Fibroblast of skin of left biceps (primary cell): ENCODE data around the gene SCMH1.
A peak's percentile ranks its signal among the peaks of the same experiment; 100 is the strongest.

Experiments
- DNase-seq, 2 experiments: peaks; one replicate each; pipeline ENCODE4 v3.0.0-alpha.2; 2013; ENCODE audit warnings: low read depth in 2 of 2

The SCMH1 gene

GRCh38 chr1:41098730-41099460, 143.2 kb downstream of the SCMH1 start:
- no peak for DNase-seq

DNA sequence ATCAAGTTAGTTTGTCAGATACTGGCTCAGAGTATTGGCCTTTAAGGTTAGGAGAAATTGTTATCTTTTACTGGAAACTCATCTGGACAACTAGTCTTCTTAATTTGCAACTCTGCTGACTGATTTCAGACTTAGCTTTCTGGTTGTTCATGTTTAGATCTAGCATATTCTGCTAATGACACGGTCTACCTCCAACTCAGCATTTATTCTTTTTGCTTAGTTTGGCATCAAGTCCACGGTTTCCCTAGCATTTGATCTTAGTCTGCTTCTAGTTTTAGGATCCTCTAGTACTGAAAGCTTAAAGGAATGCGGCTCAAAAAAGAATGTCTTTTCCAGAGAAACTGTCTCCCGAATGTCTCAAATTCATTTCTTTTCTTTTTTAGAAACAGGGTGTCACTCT, 145.0 kb downstream of the SCMH1 start:
- DNase-seq = no peak

DNA sequence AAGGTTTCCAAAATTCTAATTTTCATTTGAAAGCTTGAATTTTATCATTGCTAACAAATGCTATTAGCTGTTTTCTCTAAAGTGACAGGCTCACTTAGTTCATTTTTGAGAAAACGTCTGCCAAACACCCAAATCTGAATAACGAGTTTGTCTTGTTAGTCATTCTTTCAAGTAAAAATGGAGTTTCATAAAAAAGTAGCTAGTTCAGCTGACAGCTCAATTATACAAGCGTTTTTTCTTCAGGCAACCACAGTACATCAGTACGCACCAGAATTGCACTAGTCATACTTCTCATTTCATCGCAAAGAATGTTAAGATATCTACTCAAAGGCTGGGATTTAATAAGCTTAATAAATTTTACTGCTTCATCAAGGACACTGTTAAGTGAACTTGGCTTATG, 148.3 kb downstream of the SCMH1 start:
- DNase-seq = no peak

- DNase-seq = no peak
Measured at GRCh38 chr1:41086921-41087320, 155.2 kb downstream of the SCMH1 start.

DNA sequence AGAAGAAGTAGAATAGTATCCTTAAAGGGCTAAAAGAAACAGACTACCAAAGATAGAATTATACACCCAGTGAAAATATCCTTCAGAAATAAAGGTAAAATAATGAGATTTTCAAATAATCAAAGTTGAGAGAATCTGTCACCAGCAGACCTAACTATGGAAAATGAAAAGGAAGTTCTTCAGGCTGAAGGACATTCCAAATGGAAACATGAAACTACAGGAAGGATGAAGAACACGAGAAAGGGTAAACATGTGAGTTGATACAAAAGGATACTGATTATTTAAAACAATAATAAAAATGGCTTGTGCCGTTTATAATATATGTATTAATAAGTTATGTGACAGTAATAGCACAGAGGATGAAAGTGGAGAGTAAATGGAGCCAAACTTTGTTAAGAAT, 163.5 kb downstream of the SCMH1 start:
- no peak for DNase-seq

DNA sequence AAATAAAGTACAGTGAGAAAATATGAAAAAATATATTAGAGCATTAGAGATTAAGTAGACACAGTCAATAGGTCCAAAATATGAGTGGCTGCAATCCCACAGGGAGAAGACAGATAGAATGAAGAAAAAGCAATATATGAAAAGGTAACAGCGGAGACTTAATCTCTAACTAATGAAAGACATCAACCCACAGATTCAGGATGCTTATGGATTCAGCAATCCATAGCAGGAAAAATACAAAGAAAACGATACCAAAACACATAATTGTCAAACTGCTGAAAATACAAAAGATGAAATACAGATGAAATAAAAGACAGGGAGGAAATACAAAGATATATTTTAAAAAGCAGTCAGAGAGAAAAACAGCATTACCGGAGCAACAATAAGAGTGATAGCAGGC, 163.9 kb downstream of the SCMH1 start:
- DNase-seq = no peak

GRCh38 chr1:41073971-41074370, 168.1 kb downstream of the SCMH1 start:
- peak; percentile 24 to 36 for DNase-seq

DNA sequence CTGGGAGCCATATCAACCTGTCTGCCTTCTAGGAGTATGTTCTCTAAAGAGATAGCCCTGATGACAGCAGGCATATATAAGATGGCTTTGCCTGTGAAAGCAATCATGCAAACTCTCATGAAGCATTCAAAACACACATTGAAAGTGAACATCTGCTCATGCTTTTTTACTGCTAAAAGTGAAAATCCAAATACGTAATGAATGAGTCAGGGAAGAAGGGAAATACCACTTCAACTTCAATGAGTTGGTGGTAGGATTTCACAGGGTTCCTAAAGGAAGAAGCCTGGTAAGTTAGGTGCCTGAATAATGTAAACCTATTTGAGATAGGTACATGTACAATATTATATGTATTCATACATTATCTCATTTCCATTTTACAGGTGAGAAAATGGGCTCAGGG, 170.1 kb downstream of the SCMH1 start:
- peak; percentile 4 to 6 for DNase-seq

- DNase-seq = no peak
Measured at GRCh38 chr1:41056907-41057306, 185.2 kb downstream of the SCMH1 start.

DNA sequence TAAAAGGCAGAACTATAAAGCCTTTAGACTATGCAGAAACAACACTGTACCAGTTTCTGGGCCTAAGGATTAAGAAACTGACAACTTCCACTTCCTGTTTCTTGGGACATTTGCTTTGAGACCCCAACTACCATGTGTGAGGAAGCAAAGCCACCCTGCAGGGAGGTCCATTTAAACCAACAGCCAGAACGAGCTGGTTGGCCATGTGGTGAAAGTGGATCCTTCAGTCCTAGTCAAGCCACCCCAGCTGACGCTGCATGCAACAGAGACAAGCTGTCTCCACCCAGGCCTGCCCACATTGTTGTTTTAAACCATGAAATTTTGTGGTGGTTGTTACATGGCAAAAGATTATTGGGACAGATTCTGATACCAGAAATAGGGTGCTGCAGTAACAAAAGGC, 188.8 kb downstream of the SCMH1 start:
- no peak for DNase-seq

- DNase-seq = no peak
Measured at GRCh38 chr1:41051022-41051421, 191.1 kb downstream of the SCMH1 start.

GRCh38 chr1:41048540-41048939, 193.6 kb downstream of the SCMH1 start:
- DNase-seq = no peak

DNA sequence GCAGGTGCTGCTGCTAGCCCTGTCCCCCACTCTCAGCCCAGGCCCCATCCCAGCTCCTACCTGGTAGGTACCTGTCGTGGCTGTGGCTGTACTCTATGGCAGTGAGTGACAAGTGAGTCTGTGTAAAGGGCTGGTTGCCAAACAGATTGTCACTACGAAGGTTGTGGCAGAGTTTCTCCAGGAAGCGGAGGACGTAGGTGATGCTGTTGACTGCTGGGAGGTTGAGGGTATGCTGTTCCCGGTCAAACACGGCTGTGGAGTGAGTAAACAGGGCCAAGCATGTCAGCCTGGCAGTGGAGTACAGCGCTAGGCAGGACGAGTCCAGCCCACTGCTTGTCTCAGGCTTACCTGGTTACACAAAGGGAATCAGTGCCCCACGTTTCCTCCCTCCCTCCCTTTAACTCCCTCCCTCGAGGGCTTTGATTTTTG, 195.7 kb downstream of the SCMH1 start:
- DNase-seq = no peak

DNA sequence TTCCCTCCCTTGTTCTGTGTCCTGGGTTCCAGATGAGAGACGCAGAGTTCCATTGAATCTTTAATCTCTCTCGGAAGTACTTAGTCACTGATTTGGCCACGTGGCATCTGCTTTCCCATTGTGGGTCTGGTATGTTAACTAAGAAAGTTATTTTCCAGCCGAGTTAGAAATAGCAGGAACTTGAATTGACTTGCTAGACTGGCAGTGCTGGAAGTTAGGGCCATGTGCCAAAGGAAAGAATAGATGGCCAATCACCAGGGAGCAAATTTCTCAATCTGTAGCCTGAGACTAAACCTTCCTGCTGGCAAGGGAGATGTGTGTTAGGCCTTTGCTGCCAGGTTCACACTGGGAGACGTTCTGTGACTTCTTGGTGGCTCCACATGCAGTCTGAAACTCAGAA, 196.4 kb downstream of the SCMH1 start:
- DNase-seq = peak; percentile 8 to 9

DNA sequence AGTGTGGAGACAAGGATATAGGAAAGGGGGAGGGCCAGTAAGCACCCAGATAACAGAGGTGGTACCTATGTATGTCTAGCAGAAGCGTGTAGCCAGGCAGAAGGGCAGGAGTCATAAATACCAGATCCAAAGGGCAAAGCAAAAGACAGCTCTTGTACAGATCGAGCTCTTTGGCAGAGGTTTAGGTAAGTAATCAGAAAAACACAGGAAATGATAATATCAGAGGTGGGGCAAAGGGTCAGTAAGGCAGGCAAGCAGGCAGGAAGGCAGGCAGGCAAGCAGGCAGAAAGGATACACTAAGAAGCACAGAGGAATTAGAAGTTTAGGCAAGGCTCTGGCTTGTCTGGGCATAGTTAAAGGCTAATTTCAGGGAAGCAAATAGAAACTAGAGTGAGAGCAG, 197.9 kb downstream of the SCMH1 start:
- no peak for DNase-seq

GRCh38 chr1:41041614-41042270, 200.4 kb downstream of the SCMH1 start:
- no peak for DNase-seq

DNA sequence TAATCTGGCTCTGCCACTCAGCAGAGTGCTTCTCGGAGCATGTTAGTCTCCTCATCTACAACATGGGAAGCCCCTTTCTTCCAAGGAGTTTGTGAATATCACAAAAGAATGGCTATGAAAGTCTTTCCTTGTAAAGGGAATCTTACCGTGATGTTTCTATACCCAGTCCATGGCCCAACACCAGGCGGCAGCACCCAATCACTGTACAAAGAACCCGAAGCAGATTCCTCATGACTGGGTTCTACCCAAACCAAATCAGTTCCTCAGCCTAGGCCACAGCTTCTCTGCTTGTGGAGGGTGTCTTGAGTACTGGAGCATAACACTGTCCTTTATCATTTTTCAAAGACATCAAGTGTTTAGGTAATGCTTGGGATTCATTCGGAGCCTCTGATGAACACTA, 204.0 kb downstream of the SCMH1 start:
- no peak for DNase-seq

DNA sequence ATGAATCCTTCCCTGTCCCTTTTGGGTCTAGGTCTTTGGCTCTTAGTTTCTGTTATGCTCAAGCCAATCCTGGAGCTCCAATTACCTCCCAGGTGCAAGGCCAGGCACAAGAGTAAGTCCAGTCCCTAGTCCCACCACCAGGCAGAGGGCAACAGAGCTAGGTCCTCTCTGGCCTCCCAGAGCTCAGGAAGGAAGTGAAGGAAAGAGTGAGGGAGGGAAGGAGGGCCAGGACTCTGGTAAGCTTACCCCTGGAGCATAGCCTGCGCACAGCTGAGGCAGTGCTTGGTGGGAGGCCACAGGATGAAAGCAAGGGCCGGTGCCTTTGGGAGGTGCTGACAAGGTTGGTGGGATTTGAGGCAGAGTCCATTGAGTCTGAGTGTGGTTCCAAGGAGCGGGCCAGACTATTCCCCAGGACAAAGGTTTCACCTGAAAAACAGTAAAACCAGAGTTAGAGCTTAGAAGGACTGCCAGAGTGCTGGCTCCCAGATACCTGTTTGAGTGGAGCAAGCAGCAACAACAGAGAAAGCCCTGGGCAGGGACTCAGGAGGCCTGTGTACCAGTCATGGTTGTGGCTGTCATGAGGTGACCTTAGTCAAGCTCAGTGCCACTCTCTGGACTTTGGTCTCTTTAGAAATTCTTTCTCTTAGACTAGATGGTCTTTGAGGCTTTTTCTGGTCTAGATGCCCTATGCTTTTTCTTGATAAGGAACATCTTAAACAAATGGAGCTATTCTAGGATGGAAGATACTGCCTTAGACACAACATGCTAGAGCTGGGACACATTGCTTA, 204.8 kb downstream of the SCMH1 start:
- DNase-seq = no peak

DNA sequence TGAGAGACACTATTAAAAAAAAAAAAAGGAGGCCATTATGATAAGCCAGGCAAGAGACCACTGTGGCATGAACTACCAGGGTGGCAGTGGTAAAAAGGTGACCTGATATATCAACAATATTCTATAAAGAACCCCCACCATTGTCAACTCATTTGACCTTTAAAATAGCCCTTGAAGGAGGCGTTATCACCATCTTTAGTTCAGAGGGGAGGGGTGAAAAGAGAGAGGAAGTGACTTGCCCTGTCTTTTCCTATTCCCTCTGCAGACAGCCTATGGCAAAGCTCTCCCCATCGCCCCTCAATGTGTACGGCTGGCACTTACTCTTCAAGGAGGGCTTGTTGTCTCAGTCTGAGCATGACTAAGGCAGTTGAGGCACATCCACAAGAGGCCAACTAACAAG, 208.8 kb downstream of the SCMH1 start:
- no peak for DNase-seq

- no peak for DNase-seq
Measured at GRCh38 chr1:41032147-41032546, 210.0 kb downstream of the SCMH1 start.

DNA sequence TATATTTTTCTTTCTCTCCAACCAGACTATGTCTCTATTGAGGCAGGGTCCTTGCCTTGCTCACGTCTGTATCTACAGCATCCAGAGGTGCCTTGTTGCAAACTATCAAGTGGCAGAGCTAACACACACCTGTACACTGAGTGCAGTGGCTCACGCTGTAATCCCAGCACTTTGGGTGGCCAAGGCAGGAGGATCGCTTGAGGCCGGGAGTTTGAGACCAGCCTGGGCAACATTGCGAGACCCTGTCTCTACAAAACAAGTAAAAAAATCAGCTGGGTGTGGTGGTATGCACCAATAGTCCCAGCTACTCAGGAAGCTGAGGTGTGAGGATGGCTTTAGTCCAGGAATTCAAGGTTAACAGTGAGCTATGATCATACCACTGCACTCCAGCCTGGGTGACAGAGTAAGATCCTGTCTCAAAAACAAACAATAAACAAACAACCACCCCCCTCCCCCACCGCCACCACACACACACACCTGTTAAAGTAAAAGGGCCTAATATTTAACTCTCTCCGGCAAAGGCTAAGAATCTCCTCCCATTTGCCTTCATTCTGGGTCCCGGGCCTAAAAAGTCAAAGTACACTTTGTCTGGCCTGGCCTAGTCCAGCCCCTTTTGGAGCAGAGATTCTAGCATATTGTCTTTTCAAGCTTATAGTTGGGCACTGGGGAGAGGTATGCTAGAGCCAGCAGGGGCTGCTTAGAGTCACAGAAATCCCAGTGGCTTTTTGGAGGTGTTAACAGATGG, 211.1 kb downstream of the SCMH1 start:
- no peak for DNase-seq

DNA sequence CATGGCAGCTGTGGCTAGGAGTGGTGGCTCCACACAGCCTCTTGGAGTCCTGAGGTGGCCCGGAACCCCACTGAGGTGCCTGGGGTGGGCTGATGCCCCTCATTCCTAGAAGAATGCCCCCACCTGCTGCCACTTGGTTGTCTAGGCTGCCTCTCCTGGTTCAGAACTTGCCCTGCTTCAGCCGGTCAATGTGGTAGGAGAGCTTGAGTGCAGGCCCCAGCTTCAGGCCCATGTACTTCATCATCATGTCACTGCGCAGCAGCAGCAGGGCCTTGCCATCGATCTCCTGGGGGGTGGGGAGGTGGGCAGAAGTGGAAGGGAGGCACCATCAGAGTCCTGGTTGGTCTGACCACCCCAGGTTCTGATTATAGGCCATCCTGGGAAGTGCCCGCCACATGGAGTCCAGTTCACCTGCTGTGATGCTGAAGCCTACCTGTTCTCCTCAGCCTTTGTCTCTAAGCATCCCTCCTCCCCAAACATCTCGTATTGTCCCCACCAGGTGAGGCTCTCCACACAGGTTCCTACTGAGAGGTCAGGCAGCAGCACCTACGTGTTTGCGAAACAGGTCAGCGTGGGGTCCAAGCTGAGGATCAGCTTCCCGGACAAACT, 214.0 kb downstream of the SCMH1 start:
- no peak for DNase-seq
